HG02588 (cell line): ENCODE data around the gene SCN8A.
"Not testable (repeated sequence)": the region's sequence is repeated elsewhere in the genome, so short reads cannot be mapped to it uniquely, and the experiment has no call there.

Source experiments
- ATAC-seq: cut with Tn5 transposase; IDR thresholded peaks from one replicate; pipeline ENCODE4 v1.9.1; 2021; ENCODE audit warnings: mild to moderate bottlenecking, moderate library complexity; ENCODE audit not compliant: unreplicated experiment

SCN8A gene

GRCh38 chr12:51621156-51621922 is 30.3 kb downstream of the SCN8A start:
- no peak for ATAC-seq

- ATAC-seq: no peak
Measured at GRCh38 chr12:51622564-51622963, 31.5 kb downstream of the SCN8A start.

- ATAC-seq: no peak
Measured at GRCh38 chr12:51625370-51625769, 34.3 kb downstream of the SCN8A start.

- no peak for ATAC-seq
Measured at GRCh38 chr12:51626115-51626514, 35.1 kb downstream of the SCN8A start.

- no peak for ATAC-seq
Measured at GRCh38 chr12:51626629-51627028, 35.6 kb downstream of the SCN8A start.

- ATAC-seq: no peak
Measured at GRCh38 chr12:51630256-51630880, 39.3 kb downstream of the SCN8A start.

- ATAC-seq: no peak
Measured at GRCh38 chr12:51630986-51631385, 40.0 kb downstream of the SCN8A start.

GRCh38 chr12:51631591-51631990 is 40.6 kb downstream of the SCN8A start:
- ATAC-seq: no peak

- no peak for ATAC-seq
Measured at GRCh38 chr12:51632623-51633022, 41.6 kb downstream of the SCN8A start.

- no peak for ATAC-seq
Measured at GRCh38 chr12:51635346-51635745, 44.3 kb downstream of the SCN8A start.

- ATAC-seq: no peak
Measured at GRCh38 chr12:51636581-51636980, 45.5 kb downstream of the SCN8A start.

- ATAC-seq: no peak
Measured at GRCh38 chr12:51636986-51637385, 46.0 kb downstream of the SCN8A start.

GRCh38 chr12:51639361-51639760 is 48.3 kb downstream of the SCN8A start:
- no peak for ATAC-seq

GRCh38 chr12:51642286-51642685 is 51.3 kb downstream of the SCN8A start:
- ATAC-seq: no peak

GRCh38 chr12:51643951-51644350 is 52.9 kb downstream of the SCN8A start:
- ATAC-seq: no peak

GRCh38 chr12:51644691-51645090 is 53.7 kb downstream of the SCN8A start:
- ATAC-seq: not testable (repeated sequence)

GRCh38 chr12:51645961-51646360 is 54.9 kb downstream of the SCN8A start:
- ATAC-seq: no peak

GRCh38 chr12:51647647-51648046 is 56.6 kb downstream of the SCN8A start:
- ATAC-seq: no peak

GRCh38 chr12:51653431-51653830 is 62.4 kb downstream of the SCN8A start:
- ATAC-seq: no peak

GRCh38 chr12:51661199-51661598 is 70.2 kb downstream of the SCN8A start:
- ATAC-seq: no peak

GRCh38 chr12:51661836-51662235 is 70.8 kb downstream of the SCN8A start:
- ATAC-seq: no peak

- no peak for ATAC-seq
Measured at GRCh38 chr12:51662728-51663154, 71.7 kb downstream of the SCN8A start.

- ATAC-seq: no peak
Measured at GRCh38 chr12:51663390-51663789, 72.4 kb downstream of the SCN8A start.
